H1 (cell line): Measurements from ENCODE around the gene ZNF2. TPM values are rescaled to one million over a fixed set of nuclear protein-coding genes. Genes with fewer than 3 reads are reported as not detected.

ENCODE experiments used
- CTCF ChIA-PET: fragments of 300-600 bp; sonication (Branson Sonifier 250); formaldehyde crosslinking; loops from one replicate; lab custom pipeline; 2021; ENCODE audit not compliant: partially characterized antibody; lab: Charles Lee
- POLR2A ChIA-PET: fragments of 300-600 bp; sonication (Branson Sonifier 250); formaldehyde crosslinking; loops from one replicate; lab custom pipeline; 2021; ENCODE audit warnings: inconsistent platforms; ENCODE audit not compliant: partially characterized antibody; lab: Charles Lee
- DNase-seq, 2 experiments: peaks; one replicate each; pipeline versions ENCODE4 v3.0.0 to v3.0.0-alpha.2; 2010 to 2022; ENCODE audit warnings: low spot score in 2 of 2, low read depth in 1 of 2, mixed read lengths in 1 of 2
- FAIRE-seq: peaks from 2 replicates; lab custom pipeline; 2011; peaks lifted over from hg19 to GRCh38; lab: Jason Lieb, UNC
- H2AFZ ChIP-seq: 2 replicates; pipeline ENCODE4 v1.8.1; 2012; ENCODE audit warnings: low read length, inconsistent platforms
- H2AK5ac ChIP-seq: 2 replicates; pipeline ENCODE4 v1.6.1; 2013; ENCODE audit warnings: low read depth, low read length
- H2BK120ac ChIP-seq: replicated peaks from 2 replicates; pipeline ENCODE3; 2013; ENCODE audit warnings: low read depth, low read length, inconsistent platforms
- H2BK12ac ChIP-seq: 2 replicates; pipeline ENCODE4 v1.6.1; 2013; ENCODE audit warnings: low read depth, low read length
- H2BK15ac ChIP-seq: 2 replicates; pipeline ENCODE4 v1.6.1; 2013; ENCODE audit warnings: low read length
- H2BK20ac ChIP-seq: 2 replicates; pipeline ENCODE4 v1.6.1; 2013; ENCODE audit warnings: low read length
- H2BK5ac ChIP-seq: 2 replicates; pipeline ENCODE4 v1.6.1; 2013; ENCODE audit warnings: low read depth, low read length
- H3K14ac ChIP-seq: 2 replicates; pipeline ENCODE4 v1.6.1; 2013; ENCODE audit warnings: inconsistent platforms; ENCODE audit not compliant: insufficient read length
- H3K18ac ChIP-seq: 2 replicates; pipeline ENCODE4 v1.6.1; 2013; ENCODE audit warnings: low read length; ENCODE audit errors: extremely low read depth
- H3K23ac ChIP-seq: 2 replicates; pipeline ENCODE4 v1.6.1; 2013; ENCODE audit warnings: inconsistent platforms; ENCODE audit not compliant: insufficient read length
- H3K23me2 ChIP-seq: 2 replicates; pipeline ENCODE4 v1.6.1; 2013; ENCODE audit warnings: low read depth, low read length
- H3K27ac ChIP-seq: 2 replicates; pipeline ENCODE4 v1.6.1; 2011; ENCODE audit warnings: low read depth, low read length, inconsistent platforms
- H3K27me3 ChIP-seq, 4 experiments: replicated peaks in 1 of 4; 1 replicate in 1 of 4; 2 replicates in 3 of 4; pipeline versions ENCODE4 v1.6.1 to v1.8.1; 2011 to 2013; ENCODE audit warnings: low read length in 3 of 4, mild to moderate bottlenecking in 3 of 4, inconsistent platforms in 2 of 4, mixed read lengths in 2 of 4, moderate library complexity in 1 of 4; ENCODE audit not compliant: control insufficient read depth in 3 of 4, insufficient read depth in 3 of 4; ENCODE audit errors: extremely low read depth in 1 of 4
- H3K36me3 ChIP-seq, 4 experiments: 2 replicates each; pipeline versions ENCODE4 v1.6.1 to v1.8.1; 2011 to 2013; ENCODE audit warnings: mild to moderate bottlenecking in 4 of 4, low read length in 3 of 4, moderate library complexity in 2 of 4, control low read depth in 1 of 4, inconsistent platforms in 1 of 4; ENCODE audit not compliant: insufficient read depth in 4 of 4, control insufficient read depth in 2 of 4
- H3K4ac ChIP-seq: replicated peaks from 2 replicates; pipeline ENCODE3; 2013; ENCODE audit warnings: low read length, low read depth, mixed read lengths, inconsistent platforms; ENCODE audit not compliant: insufficient read length
- H3K4me1 ChIP-seq, 4 experiments: replicated peaks in 1 of 4; 1 replicate in 1 of 4; 2 replicates in 3 of 4; pipeline versions ENCODE4 v1.6.1 to v1.8.1; 2011 to 2013; ENCODE audit warnings: low read length in 3 of 4, inconsistent platforms in 2 of 4, mixed read lengths in 1 of 4; ENCODE audit not compliant: insufficient read depth in 4 of 4, control insufficient read depth in 3 of 4
- H3K4me2 ChIP-seq, 2 experiments: 2 replicates each; pipeline versions ENCODE4 v1.6.1 to v1.8.1; 2011 to 2013; ENCODE audit warnings: low read depth in 2 of 2, low read length in 2 of 2, control low read depth in 1 of 2, inconsistent platforms in 1 of 2, mild to moderate bottlenecking in 1 of 2; ENCODE audit not compliant: insufficient read depth in 1 of 2
- H3K4me3 ChIP-seq, 4 experiments: fragments of 200-600, 300-600 bp in 1 of 4; sonication (generic), shearing (Covaris generic), sonication (Bioruptor Twin) in 1 of 4; 2 replicates each; pipeline versions ENCODE4 v1.5.1 to v1.8.1; 2011 to 2016; ENCODE audit warnings: low read length in 4 of 4, low read depth in 3 of 4, control low read depth in 2 of 4, inconsistent platforms in 2 of 4, mild to moderate bottlenecking in 2 of 4, mixed read lengths in 1 of 4, moderate library complexity in 1 of 4; ENCODE audit not compliant: insufficient read depth in 2 of 4; ENCODE audit errors: extremely low read depth in 1 of 4
- H3K56ac ChIP-seq: replicated peaks from 2 replicates; pipeline ENCODE3; 2013; ENCODE audit warnings: low read depth, mild to moderate bottlenecking, mixed read lengths, low read length, inconsistent platforms; ENCODE audit not compliant: insufficient read length
- H3K79me1 ChIP-seq: 2 replicates; pipeline ENCODE4 v1.6.1; 2013; ENCODE audit warnings: low read depth, low read length, control low read depth
- H3K79me2 ChIP-seq, 2 experiments: 2 replicates each; pipeline versions ENCODE4 v1.6.1 to v1.8.1; 2012 to 2013; ENCODE audit warnings: low read length in 2 of 2, mild to moderate bottlenecking in 2 of 2, inconsistent platforms in 1 of 2; ENCODE audit not compliant: insufficient read depth in 2 of 2, control insufficient read depth in 1 of 2
- H3K9ac ChIP-seq, 4 experiments: replicated peaks in 1 of 4; 1 replicate in 1 of 4; 2 replicates in 3 of 4; pipeline versions ENCODE4 v1.6.1 to v1.8.1; 2011 to 2013; ENCODE audit warnings: low read depth in 3 of 4, low read length in 3 of 4, control low read depth in 2 of 4, mild to moderate bottlenecking in 2 of 4, moderate library complexity in 2 of 4, inconsistent platforms in 1 of 4; ENCODE audit errors: extremely low read depth in 1 of 4
- H3K9me3 ChIP-seq, 2 experiments: 2 replicates each; pipeline versions ENCODE4 v1.6.1 to v1.8.1; 2012 to 2013; ENCODE audit warnings: mild to moderate bottlenecking in 2 of 2, moderate library complexity in 2 of 2, control low read depth in 1 of 2, inconsistent platforms in 1 of 2, low read depth in 1 of 2, low read length in 1 of 2, mixed read lengths in 1 of 2; ENCODE audit not compliant: insufficient read depth in 2 of 2
- H4K20me1 ChIP-seq, 2 experiments: replicated peaks in 1 of 2; 2 replicates each; pipeline versions ENCODE3 to v1.8.1; 2011 to 2013; ENCODE audit warnings: inconsistent platforms in 2 of 2, low read length in 2 of 2, mild to moderate bottlenecking in 1 of 2; ENCODE audit not compliant: insufficient read depth in 2 of 2, control insufficient read depth in 1 of 2
- H4K5ac ChIP-seq: 2 replicates; pipeline ENCODE4 v1.6.1; 2013; ENCODE audit warnings: low read length, low read depth, mixed read lengths, inconsistent platforms; ENCODE audit not compliant: insufficient read length
- H4K8ac ChIP-seq: 2 replicates; pipeline ENCODE4 v1.8.0; 2013; ENCODE audit warnings: mild to moderate bottlenecking, moderate library complexity, low read length, inconsistent platforms; ENCODE audit not compliant: insufficient read depth; ENCODE audit errors: extremely low read depth
- H4K91ac ChIP-seq: replicated peaks from 2 replicates; pipeline ENCODE3; 2013; ENCODE audit warnings: low read length, mixed read lengths, inconsistent platforms; ENCODE audit not compliant: insufficient read length
- CEBPB ChIP-seq: IDR thresholded peaks from 2 replicates; pipeline ENCODE4 v1.6.1; 2012; ENCODE audit warnings: low read depth, low read length
- E2F6 ChIP-seq: IDR thresholded peaks from 2 replicates; pipeline ENCODE4 v1.6.1; 2012; ENCODE audit warnings: inconsistent platforms
- KDM1A ChIP-seq: fragments of 200-600, 300-600 bp; sonication (generic); IDR thresholded peaks from 2 replicates; pipeline ENCODE4 v1.7.1; 2016; ENCODE audit warnings: mild to moderate bottlenecking, low read length, borderline replicate concordance
- KDM4A ChIP-seq: IDR thresholded peaks from one replicate; pipeline ENCODE4 v1.7.1; 2012; ENCODE audit warnings: low read depth, mild to moderate bottlenecking, moderate library complexity, low read length, inconsistent platforms; ENCODE audit not compliant: severe bottlenecking
- NRF1 ChIP-seq: IDR thresholded peaks from 2 replicates; pipeline ENCODE4 v1.6.1; 2011; ENCODE audit warnings: mild to moderate bottlenecking, low read depth, low read length, improper control_type of control experiment
- WGBS, 2 experiments: shearing (Covaris generic) in 1 of 2; methylation state at CpG; one replicate each; pipeline versions ENCODE4 v1.1.6 to v1.1.7; 2013 to 2015; ENCODE audit warnings: low lambda C conversion rate in 2 of 2, mixed read lengths in 2 of 2, inconsistent platforms in 1 of 2, low coverage in 1 of 2, missing lambda C conversion rate in 1 of 2; ENCODE audit not compliant: insufficient replicate concordance in 2 of 2, insufficient coverage in 1 of 2, insufficient read length in 1 of 2; ENCODE audit errors: extremely low coverage in 1 of 2, missing lambda C conversion rate in 1 of 2; 5-methylcytosine and 5-hydroxymethylcytosine counted together
- polyA plus RNA-seq, 7 experiments: library from polyadenylated mRNA; depleted of rRNA in 3 of 7; stranded (reverse) in 5 of 7; unstranded in 2 of 7; fragments of >200 nt in 5 of 7; fragments of 200-250 nt in 2 of 7; gene quantifications; 1 replicate in 5 of 7; 2 replicates in 1 of 7; 4 replicates in 1 of 7; pipeline versions ENCODE4 v1.2.1 to v1.2.3, GENCODE V29; 2011 to 2013; ENCODE audit warnings: missing spikeins in 2 of 7, mixed read lengths in 2 of 7
- total RNA-seq: library from RNA; stranded (reverse); fragmentation: NEBNext Ultra II Directional; extraction: Animal tissue kit (Norgen Biotek cat#: 25700); gene quantifications from 2 replicates; pipeline ENCODE4 v1.2.1, GENCODE V29; 2021

The ZNF2 gene
- total and polyA plus RNA-seq, 2 of the 8 experiments (the other 6 are each of a cell fraction or from before 2014, with no cell fraction given) = 1.3 to 3.0 TPM

- Histone ChIP-seq H3K9me3 (peaks cover 19 to 24% of the 10 kb centered on the region in 2 experiments), H4K8ac (no peak overlapping the region), H2BK5ac (no peak overlapping the region), H3K4me3 (peak overlapping the region; percentile 7 to 88 (median 76); a peak in 5 of 8 replicates), H3K4ac (no peak overlapping the region), H3K27me3 (peaks cover 0 to 10% (median 0%) of the 10 kb centered on the region in 4 experiments; a peak in 3 of 7 replicates), H2AK5ac (no peak overlapping the region), H3K79me2 (peaks cover 2 to 4% of the 10 kb centered on the region in 2 experiments; a peak in 2 of 4 replicates), H2BK15ac (no peak overlapping the region), H2BK120ac (no peak overlapping the region), H4K5ac (no peak overlapping the region), H3K36me3 (peaks cover 0 to 23% (median 8%) of the 10 kb centered on the region in 4 experiments; a peak in 5 of 8 replicates), H3K4me1 (peaks cover 0 to 4% (median 2%) of the 10 kb centered on the region in 4 experiments; a peak in 2 of 7 replicates), H4K20me1 (no peaks in the 10 kb centered on the region), H2AFZ (no peak overlapping the region), H3K79me1 (0 out of 2 replicates have a peak, but pooled peaks cover 2% of the 10 kb centered on the region), H3K18ac (no peak overlapping the region), H3K23me2 (peaks cover 6% of the 10 kb centered on the region; the same call in 1 of the 2 replicates), H2BK20ac (no peak overlapping the region), H3K4me2 (peak overlapping the region; percentile 64 to 77), H3K14ac (no peak overlapping the region), H3K9ac (no peak overlapping the region), H2BK12ac (no peak overlapping the region), H3K27ac (no peak overlapping the region), H4K91ac (no peak overlapping the region), H3K23ac (no peak overlapping the region), H3K56ac (no peak overlapping the region)
- POLR2A ChIA-PET = interaction anchor here (1.0 to 1.4 kb wide), 3 partner anchors 18 to 127 kb away, joined by 3 read pairs; no protein-coding TSS in a partner anchor
- CTCF ChIA-PET = interaction anchor here (0.8 to 1.7 kb wide), 5 partner anchors 12 to 84 kb away, joined by 3 to 4 read pairs (median 3); partner anchors contain the start of gene MRPS5
- no peak for DNase-seq
- TF ChIP-seq KDM1A = no peak
- no peak for TF ChIP-seq E2F6
- TF ChIP-seq CEBPB = no peak
- TF ChIP-seq KDM4A = no peak
- TF ChIP-seq NRF1 = no peak
- WGBS, 2 experiments = 23% methylated on average over 10 of the region's 10 CpGs; no CpG with 5 or more reads in 1 of the 2 experiments
- no peak for FAIRE-seq
Measured at GRCh38 chr2:95206096-95206495, 40.5 kb downstream of the ZNF2 start.
